Fibroblast of pulmonary artery (primary cell): ENCODE results near the gene NEK7.

Experiments used
- DNase-seq: peaks from one replicate; pipeline ENCODE4 v3.0.0-alpha.2; 2010; ENCODE audit warnings: low read depth
- H3K4me3 ChIP-seq: replicated peaks from 2 replicates; pipeline ENCODE4 v1.5.1; 2011; ENCODE audit warnings: low read depth, mild to moderate bottlenecking, control low read depth, low read length, moderate library complexity
- TF ChIP-seq, protein P1 (sequence below): IDR thresholded peaks from 2 replicates; pipeline ENCODE4 v1.5.1; 2011; ENCODE audit warnings: mild to moderate bottlenecking, control low read depth, low read length, inconsistent platforms; ENCODE audit errors: missing control alignments

NEK7 gene

DNA sequence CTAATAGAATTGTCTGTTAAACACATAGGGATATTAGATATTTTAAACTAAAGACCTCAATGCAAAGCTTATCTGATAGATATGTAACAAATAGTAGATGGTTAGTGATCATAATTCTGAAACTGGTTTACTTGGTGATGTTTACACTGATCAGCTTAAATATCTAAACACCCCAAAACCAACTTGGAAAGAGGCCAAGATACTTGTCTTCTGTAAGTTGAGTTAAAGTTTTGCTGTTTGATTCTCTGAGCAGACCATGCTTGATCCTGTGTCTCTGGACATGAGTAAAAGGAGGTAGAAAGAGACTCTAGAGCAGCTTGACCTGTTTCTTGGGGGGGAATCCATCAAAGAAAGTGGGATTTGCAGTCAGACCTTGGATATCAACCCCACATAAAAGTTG lies 107.5 kb downstream of the NEK7 start:
- no peak for DNase-seq
- TF ChIP-seq, protein P1, sequence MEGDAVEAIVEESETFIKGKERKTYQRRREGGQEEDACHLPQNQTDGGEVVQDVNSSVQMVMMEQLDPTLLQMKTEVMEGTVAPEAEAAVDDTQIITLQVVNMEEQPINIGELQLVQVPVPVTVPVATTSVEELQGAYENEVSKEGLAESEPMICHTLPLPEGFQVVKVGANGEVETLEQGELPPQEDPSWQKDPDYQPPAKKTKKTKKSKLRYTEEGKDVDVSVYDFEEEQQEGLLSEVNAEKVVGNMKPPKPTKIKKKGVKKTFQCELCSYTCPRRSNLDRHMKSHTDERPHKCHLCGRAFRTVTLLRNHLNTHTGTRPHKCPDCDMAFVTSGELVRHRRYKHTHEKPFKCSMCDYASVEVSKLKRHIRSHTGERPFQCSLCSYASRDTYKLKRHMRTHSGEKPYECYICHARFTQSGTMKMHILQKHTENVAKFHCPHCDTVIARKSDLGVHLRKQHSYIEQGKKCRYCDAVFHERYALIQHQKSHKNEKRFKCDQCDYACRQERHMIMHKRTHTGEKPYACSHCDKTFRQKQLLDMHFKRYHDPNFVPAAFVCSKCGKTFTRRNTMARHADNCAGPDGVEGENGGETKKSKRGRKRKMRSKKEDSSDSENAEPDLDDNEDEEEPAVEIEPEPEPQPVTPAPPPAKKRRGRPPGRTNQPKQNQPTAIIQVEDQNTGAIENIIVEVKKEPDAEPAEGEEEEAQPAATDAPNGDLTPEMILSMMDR = no peak
- no peak overlapping the region for H3K4me3 ChIP-seq

DNA sequence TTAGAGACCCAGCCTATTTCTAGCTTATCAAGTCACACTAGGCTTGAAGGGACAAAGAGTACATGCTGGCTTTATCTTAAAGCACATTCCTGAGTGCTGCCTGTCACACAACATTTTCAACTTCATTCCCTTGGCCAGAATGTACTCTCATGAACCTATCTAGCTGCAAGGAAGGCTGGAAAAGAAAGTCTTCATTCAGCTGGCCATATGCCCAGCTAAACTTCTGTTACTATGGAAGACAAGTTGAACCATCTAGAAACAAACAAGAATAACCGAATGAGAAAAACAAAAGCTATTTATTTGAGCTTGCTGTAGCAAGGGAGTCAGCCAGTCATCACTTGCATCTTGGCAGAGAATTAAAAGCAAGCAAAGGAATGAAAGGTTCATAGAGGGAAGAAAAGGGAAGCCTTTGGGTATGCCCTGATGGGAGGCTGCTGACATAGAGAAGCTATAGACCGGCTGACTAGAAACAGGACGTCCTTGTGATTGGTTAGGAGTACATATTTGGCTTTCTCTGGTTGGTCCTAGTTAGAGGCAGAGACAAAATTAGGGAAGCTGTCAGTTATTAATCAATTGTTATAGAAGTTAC lies 108.4 kb downstream of the NEK7 start:
- DNase-seq = peak; percentile 86
- TF ChIP-seq, protein P1 = no peak
- H3K4me3 ChIP-seq = no peak overlapping the region

DNA sequence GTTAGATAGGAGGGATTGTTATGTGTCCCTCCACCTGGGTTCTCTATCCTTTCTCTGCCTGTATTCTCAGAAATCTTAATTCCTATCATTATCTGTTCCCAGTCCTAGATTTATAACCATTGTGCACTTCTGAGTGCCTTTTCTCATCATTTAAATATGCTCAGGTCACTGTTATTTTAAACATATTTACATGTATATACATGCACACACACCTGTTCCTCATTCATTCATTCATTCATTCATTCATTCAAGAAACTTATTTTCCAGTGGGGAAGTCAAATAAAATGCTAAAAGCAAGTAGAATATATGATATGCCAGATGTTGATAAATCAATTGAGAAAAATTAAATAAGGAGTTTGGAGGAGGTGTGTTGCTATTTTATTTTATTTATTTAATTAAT lies 110.3 kb downstream of the NEK7 start:
- TF ChIP-seq, protein P1 = no peak
- no peak for DNase-seq
- H3K4me3 ChIP-seq = no peak overlapping the region

DNA sequence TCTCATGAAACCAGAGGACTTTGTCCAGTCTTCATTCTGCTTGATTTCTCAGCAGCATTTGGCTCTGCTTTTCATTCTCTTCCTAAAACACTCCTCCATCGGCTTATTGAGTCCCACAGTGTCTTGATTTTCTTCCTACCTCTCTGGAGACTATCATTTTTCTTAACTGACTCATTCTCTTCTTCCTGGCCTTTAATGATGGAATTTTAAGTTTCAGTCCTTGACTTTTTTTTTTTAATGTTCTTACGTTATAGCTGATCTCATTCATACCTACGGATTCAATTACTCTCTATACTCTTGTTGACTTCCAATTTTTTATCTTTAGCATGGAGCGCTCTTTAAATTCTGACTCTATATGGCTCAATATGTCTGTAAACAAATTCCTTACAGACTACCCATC lies 111.1 kb downstream of the NEK7 start:
- H3K4me3 ChIP-seq = peak overlapping the region; percentile 10
- peak; percentile 88 for DNase-seq
- TF ChIP-seq, protein P1 = no peak

DNA sequence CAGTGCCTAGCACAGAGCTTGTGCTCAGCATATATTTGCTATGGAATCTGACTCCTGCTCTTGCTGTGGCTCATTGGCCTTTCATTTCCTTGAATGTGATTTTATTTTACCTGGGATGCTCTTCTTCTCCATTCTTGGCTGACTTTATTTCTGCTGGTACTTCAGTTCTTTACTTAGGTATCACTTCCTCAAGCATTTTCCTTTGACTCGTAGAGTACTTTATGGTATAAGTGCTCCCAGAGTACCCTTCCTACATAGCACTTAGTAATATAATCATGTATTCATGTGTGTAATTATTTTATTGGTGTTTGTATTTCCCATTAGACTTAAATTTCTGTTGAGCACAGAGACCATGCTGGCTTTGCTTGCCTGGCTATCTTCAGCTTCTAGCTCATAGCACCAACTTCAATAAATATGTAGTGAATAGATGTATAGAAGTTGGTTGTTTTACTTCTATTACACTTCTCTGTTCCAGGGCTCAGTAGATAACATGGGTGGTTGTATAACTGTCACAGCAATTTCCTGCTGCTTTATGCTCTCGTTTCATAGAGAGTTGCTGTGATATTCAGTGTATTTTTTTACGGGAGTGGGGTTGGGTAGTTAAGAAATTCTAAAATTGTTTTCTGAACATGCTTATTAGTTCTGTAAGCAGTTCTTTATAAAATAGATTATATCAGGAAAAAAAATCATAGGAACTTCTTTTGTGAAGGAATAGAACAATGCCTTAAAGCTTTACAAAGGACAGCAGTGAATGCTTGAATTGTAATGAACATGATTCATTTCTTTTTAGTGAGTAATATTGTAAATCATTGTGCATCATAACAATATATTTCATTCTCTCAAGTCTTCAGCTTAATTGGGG lies 112.2 kb downstream of the NEK7 start:
- TF ChIP-seq, protein P1 = no peak
- H3K4me3 ChIP-seq = no peak overlapping the region
- no peak for DNase-seq

DNA sequence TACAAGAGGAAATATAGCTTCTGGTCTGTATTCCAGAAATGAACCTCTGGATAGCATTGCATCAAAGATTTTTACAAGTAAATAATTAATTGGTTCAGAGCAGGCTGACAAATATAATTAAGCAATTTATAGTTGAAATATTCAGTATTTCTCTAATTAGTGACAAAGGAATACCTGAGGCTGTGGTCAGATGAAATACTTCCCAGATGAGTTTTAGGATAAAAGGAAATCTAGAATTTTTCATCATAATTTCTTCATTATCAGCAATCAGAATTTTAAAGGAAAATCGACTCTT lies 112.8 kb downstream of the NEK7 start:
- TF ChIP-seq, protein P1 = no peak
- H3K4me3 ChIP-seq = no peak overlapping the region
- no peak for DNase-seq
